GM18526 (cell line): ENCODE results near the gene KIF27.

Source experiments
- POLR2A ChIP-seq: IDR thresholded peaks from 3 replicates; pipeline ENCODE4 v1.6.1; 2011; ENCODE audit not compliant: insufficient read length; ENCODE audit errors: extremely low read depth

Gene KIF27

DNA sequence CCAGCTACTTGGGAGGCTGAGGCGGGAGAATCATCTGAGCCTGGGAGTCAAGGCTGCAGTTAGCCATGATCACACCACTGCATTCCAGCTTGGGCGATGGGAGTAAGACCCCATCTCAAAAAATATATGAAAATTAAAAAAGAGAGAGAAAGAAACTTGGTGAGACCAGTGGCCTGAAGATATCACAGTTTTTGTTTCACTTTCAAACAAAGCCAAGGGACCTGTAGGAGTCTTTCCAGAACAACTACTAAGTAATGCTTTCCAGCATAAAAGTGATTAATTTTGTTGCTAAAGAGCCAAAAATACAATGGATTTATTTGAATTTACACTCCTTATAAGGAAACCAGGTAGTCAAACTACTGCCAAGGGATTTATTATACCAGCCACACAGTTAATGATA, 127.2 kb downstream of the KIF27 start:
- no peak for TF ChIP-seq POLR2A

DNA sequence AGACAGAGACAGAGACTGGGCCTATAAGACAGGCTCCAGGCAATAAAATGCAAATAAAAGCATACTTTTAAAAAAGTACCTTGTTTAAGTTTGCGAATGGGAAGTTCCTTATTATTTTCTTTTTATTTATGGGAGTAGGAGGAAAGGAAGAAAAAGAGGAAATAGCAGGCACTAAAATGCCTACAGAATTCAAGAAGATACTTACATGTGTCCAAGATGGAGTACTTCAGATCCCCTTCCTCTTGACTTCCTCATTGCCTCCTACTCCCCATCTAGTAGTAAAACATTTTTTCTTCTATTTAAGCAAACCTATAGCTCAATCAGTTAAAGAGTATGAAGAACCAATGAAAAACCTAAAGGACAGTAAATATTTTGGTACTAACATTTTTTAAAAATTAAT, 128.5 kb downstream of the KIF27 start:
- TF ChIP-seq POLR2A: no peak
